Parathyroid adenoma (tissue), 2 donors: ENCODE data around the gene FAM50A.

Source experiments
- H2AFZ ChIP-seq: fragments of 300-600 bp; sonication (generic); one replicate; pipeline ENCODE4 v1.7.0; 2017; ENCODE audit warnings: antibody characterized with exemption, mild to moderate bottlenecking
- H3K27ac ChIP-seq: fragments of 300-600 bp; sonication (generic); one replicate; pipeline ENCODE4 v1.7.0; 2017
- H3K27me3 ChIP-seq: fragments of 300-600 bp; sonication (generic); one replicate; pipeline ENCODE4 v1.7.0; 2017; ENCODE audit warnings: low read length; ENCODE audit not compliant: control insufficient read depth, insufficient read depth
- H3K36me3 ChIP-seq: fragments of 300-600 bp; sonication (generic); one replicate; pipeline ENCODE4 v1.7.0; 2017; ENCODE audit warnings: low read length; ENCODE audit not compliant: control insufficient read depth, insufficient read depth
- H3K4me1 ChIP-seq: fragments of 300-600 bp; sonication (generic); one replicate; pipeline ENCODE4 v1.7.0; 2017; ENCODE audit warnings: control low read depth
- H3K4me2 ChIP-seq: fragments of 300-600 bp; sonication (generic); one replicate; pipeline ENCODE4 v1.7.0; 2017; ENCODE audit warnings: low read length
- H3K4me3 ChIP-seq: fragments of 300-600 bp; sonication (generic); one replicate; pipeline ENCODE4 v1.7.0; 2017; ENCODE audit warnings: low read depth, low read length
- H3K79me2 ChIP-seq: fragments of 300-600 bp; sonication (generic); one replicate; pipeline ENCODE4 v1.7.0; 2017; ENCODE audit warnings: control low read depth
- H3K9ac ChIP-seq: fragments of 300-600 bp; sonication (generic); one replicate; pipeline ENCODE4 v1.7.0; 2017; ENCODE audit warnings: mild to moderate bottlenecking
- H3K9me3 ChIP-seq: fragments of 300-600 bp; sonication (generic); one replicate; pipeline ENCODE4 v1.7.0; 2017; ENCODE audit warnings: low read length; ENCODE audit not compliant: control insufficient read depth
- CTCF ChIP-seq: fragments of 300-600 bp; sonication (generic); IDR thresholded peaks from one replicate; pipeline ENCODE4 v1.7.0; 2017; ENCODE audit warnings: antibody characterized with exemption, mild to moderate bottlenecking
- donor health status: primary hyperparathyroidism.

FAM50A gene

GRCh38 chrX:154420402-154420756, 23.6 kb upstream of the FAM50A start:
- Histone ChIP-seq H3K4me1 (no peaks in the 10 kb centered on the region), H3K36me3 (no peaks in the 10 kb centered on the region), H3K9me3 (no peaks in the 10 kb centered on the region), H3K27me3 (no peaks in the 10 kb centered on the region), H3K27ac (no peak overlapping the region), H3K9ac (no peak overlapping the region), H3K79me2 (no peaks in the 10 kb centered on the region), H3K4me3 (no peak overlapping the region), H3K4me2 (no peak overlapping the region), H2AFZ (no peak overlapping the region)
- TF ChIP-seq CTCF = no peak

- Histone ChIP-seq H3K27me3 (no peaks in the 10 kb centered on the region), H2AFZ (no peak overlapping the region), H3K4me1 (peaks cover 4% of the 10 kb centered on the region), H3K9ac (no peak overlapping the region), H3K9me3 (no peaks in the 10 kb centered on the region), H3K4me2 (no peak overlapping the region), H3K4me3 (no peak overlapping the region), H3K27ac (no peak overlapping the region), H3K36me3 (no peaks in the 10 kb centered on the region), H3K79me2 (peaks cover 2% of the 10 kb centered on the region)
- no peak for TF ChIP-seq CTCF
Observed at GRCh38 chrX:154426916-154427770, 16.8 kb upstream of the FAM50A start.

GRCh38 chrX:154428176-154429171, 15.5 kb upstream of the FAM50A start, which contains the start of gene ATP6AP1:
TSS of gene ATP6AP1 (plus strand) at chrX:154428677. CDS start at chrX:154428693, 16 bp downstream.
- H3K9ac ChIP-seq = no peak within 1 kb of the TSS
- H3K79me2 ChIP-seq = peaks cover 2% of the 10 kb centered on the region
- no peaks in the 10 kb centered on the region for H3K36me3 ChIP-seq
- H2AFZ ChIP-seq = peak within 1 kb of the TSS; percentile 83
- H3K4me2 ChIP-seq = peak within 1 kb of the TSS; percentile 64
- peak within 1 kb of the TSS; percentile 70 for H3K4me3 ChIP-seq
- H3K4me1 ChIP-seq = peaks cover 4% of the 10 kb centered on the region
- H3K27ac ChIP-seq = peak within 1 kb of the TSS; percentile 75
- H3K9me3 ChIP-seq = no peaks in the 10 kb centered on the region
- no peaks in the 10 kb centered on the region for H3K27me3 ChIP-seq
- no peak for TF ChIP-seq CTCF

GRCh38 chrX:154429711-154430110, 14.2 kb upstream of the FAM50A start:
- Histone ChIP-seq H3K36me3 (no peaks in the 10 kb centered on the region), H3K79me2 (peaks cover 2% of the 10 kb centered on the region), H3K4me3 (peak overlapping the region; percentile 70), H3K4me1 (peaks cover 4% of the 10 kb centered on the region), H2AFZ (no peak overlapping the region), H3K9me3 (no peaks in the 10 kb centered on the region), H3K4me2 (peak overlapping the region; percentile 64), H3K27ac (no peak overlapping the region), H3K9ac (no peak overlapping the region), H3K27me3 (no peaks in the 10 kb centered on the region)
- no peak for TF ChIP-seq CTCF
